Urothelium cell line (cell line): Measurements from ENCODE around the gene POLK.
"Not testable (repeated sequence)": the region's sequence is repeated elsewhere in the genome, so short reads cannot be mapped to it uniquely, and the experiment has no call there.

Experiments
- DNase-seq: peaks from one replicate; pipeline ENCODE4 v3.0.0; 2011; ENCODE audit warnings: low spot score, mixed read lengths
- FAIRE-seq: peaks from 2 replicates; lab custom pipeline; 2011; peaks lifted over from hg19 to GRCh38; lab: Jason Lieb, UNC

Gene POLK

GRCh38 chr5:75509956-75510355 is 1.7 kb upstream of the POLK start:
- DNase-seq (peak; percentile 4), FAIRE-seq (no peak)

- DNase-seq, result no peak
- no peak for FAIRE-seq
These were observed 1.3 kb upstream of the POLK start for GRCh38 chr5:75510417-75510835.

GRCh38 chr5:75510836-75511434 is 756 bp upstream of the POLK start:
- DNase-seq (peak; percentile 31), FAIRE-seq (no peak)

GRCh38 chr5:75512383-75513074 is 838 bp downstream of the POLK start:
- FAIRE-seq (no peak), DNase-seq (no peak)

GRCh38 chr5:75513841-75514240 is 2.1 kb downstream of the POLK start:
- DNase-seq (no peak), FAIRE-seq (no peak)

- FAIRE-seq, result no peak
- no peak for DNase-seq
These were observed 2.6 kb downstream of the POLK start for GRCh38 chr5:75514323-75514722.

GRCh38 chr5:75519761-75520160 is 8.1 kb downstream of the POLK start:
- no peak for FAIRE-seq
- DNase-seq, result no peak

- no peak for FAIRE-seq
- DNase-seq, result no peak
These were observed 9.5 kb downstream of the POLK start for GRCh38 chr5:75521195-75521594.

GRCh38 chr5:75522025-75522424 is 10.3 kb downstream of the POLK start:
- FAIRE-seq (no peak), DNase-seq (no peak)

GRCh38 chr5:75522542-75522941 is 10.9 kb downstream of the POLK start:
- FAIRE-seq, result no peak
- no peak for DNase-seq

- FAIRE-seq (no peak), DNase-seq (no peak)
These were observed 11.6 kb downstream of the POLK start for GRCh38 chr5:75523275-75523674.

- DNase-seq (no peak), FAIRE-seq (no peak)
These were observed 12.4 kb downstream of the POLK start for GRCh38 chr5:75524071-75524470.

GRCh38 chr5:75524591-75524990 is 12.9 kb downstream of the POLK start:
- no peak for DNase-seq
- no peak for FAIRE-seq

GRCh38 chr5:75525344-75525743 is 13.7 kb downstream of the POLK start:
- DNase-seq, result no peak
- no peak for FAIRE-seq

- no peak for FAIRE-seq
- DNase-seq, result no peak
These were observed 14.4 kb downstream of the POLK start for GRCh38 chr5:75526070-75526469.

GRCh38 chr5:75529185-75529584 is 17.5 kb downstream of the POLK start:
- FAIRE-seq (no peak), DNase-seq (no peak)

GRCh38 chr5:75532190-75532589 is 20.5 kb downstream of the POLK start:
- DNase-seq, result no peak
- no peak for FAIRE-seq

GRCh38 chr5:75533716-75534115 is 22.0 kb downstream of the POLK start:
- not testable (repeated sequence) for FAIRE-seq

GRCh38 chr5:75534734-75535133 is 23.0 kb downstream of the POLK start:
- no peak for FAIRE-seq
- DNase-seq, result no peak

More at GRCh38 chr5:75533716-75534115, 22.0 kb downstream of the POLK start:
- DNase-seq, result not testable (repeated sequence)

- DNase-seq (no peak), FAIRE-seq (no peak)
These were observed 24.5 kb downstream of the POLK start for GRCh38 chr5:75536147-75536546.

- no peak for DNase-seq
These were observed 25.1 kb downstream of the POLK start for GRCh38 chr5:75536694-75537360.

GRCh38 chr5:75538211-75538610 is 26.5 kb downstream of the POLK start:
- no peak for FAIRE-seq

More at GRCh38 chr5:75536694-75537360, 25.1 kb downstream of the POLK start:
- no peak for FAIRE-seq

More at GRCh38 chr5:75538211-75538610, 26.5 kb downstream of the POLK start:
- no peak for DNase-seq
